PC-3 (cell line): ENCODE results near the gene PNPT1. TPM values are rescaled to one million over a fixed set of nuclear protein-coding genes. Genes with fewer than 3 reads are reported as not detected.

Source experiments
- ATAC-seq: fragments of 200-7000 bp; cut with Tn5 transposase; 2 replicates; pipeline ENCODE4 v1.9.1; 2020; ENCODE audit warnings: mild to moderate bottlenecking, moderate library complexity
- BruUV-seq: library from RNA; stranded (reverse); fragments of 400-500 nt; replicated peaks from 2 replicates; lab custom pipeline; 2021; lab: Mats Ljungman, UMichigan
- CTCF ChIA-PET: fragments of 300-600 bp; sonication (Branson Sonifier 250); formaldehyde crosslinking; loops from one replicate; lab custom pipeline; 2022; ENCODE audit warnings: antibody characterized with exemption; lab: Charles Lee
- POLR2A ChIA-PET: fragments of 300-600 bp; sonication (Branson Sonifier 250); formaldehyde crosslinking; loops from one replicate; lab custom pipeline; 2022; ENCODE audit warnings: antibody characterized with exemption; ENCODE audit not compliant: unreplicated experiment; lab: Charles Lee
- DNase-seq: peaks from one replicate; pipeline ENCODE4 v3.0.0-alpha.2; 2015
- H2AFZ ChIP-seq: fragments of 300-600 bp; sonication (generic); 2 replicates; pipeline ENCODE4 v1.6.0; 2016; ENCODE audit warnings: antibody characterized with exemption, low read length
- H3F3A ChIP-seq: fragments of 300-600 bp; sonication (generic); one replicate; pipeline ENCODE4 v1.6.0; 2017; ENCODE audit warnings: antibody characterized with exemption, low read length, control low read depth, mild to moderate bottlenecking; ENCODE audit not compliant: unreplicated experiment
- H3K27ac ChIP-seq: fragments of 300-600 bp; sonication (generic); 2 replicates; pipeline ENCODE4 v1.5.1; 2016; ENCODE audit warnings: mild to moderate bottlenecking, low read length
- H3K27me3 ChIP-seq: fragments of 300-600 bp; sonication (generic); 2 replicates; pipeline ENCODE4 v1.6.1; 2016; ENCODE audit warnings: low read length, mixed read lengths
- H3K36me3 ChIP-seq: fragments of 300-600 bp; sonication (generic); 2 replicates; pipeline ENCODE4 v1.6.1; 2016; ENCODE audit warnings: low read depth, mixed run types, low read length, mixed read lengths
- H3K4me1 ChIP-seq: fragments of 300-600 bp; sonication (generic); 2 replicates; pipeline ENCODE4 v1.5.1; 2016; ENCODE audit warnings: low read length; ENCODE audit not compliant: insufficient read depth
- H3K4me2 ChIP-seq: fragments of 300-600 bp; sonication (generic); 2 replicates; pipeline ENCODE4 v1.6.0; 2016; ENCODE audit warnings: low read length
- H3K4me3 ChIP-seq: fragments of 300-600 bp; sonication (generic); 2 replicates; pipeline ENCODE4 v1.5.1; 2016; ENCODE audit warnings: mild to moderate bottlenecking, low read length, mixed read lengths
- H3K79me2 ChIP-seq: fragments of 300-600 bp; sonication (generic); 2 replicates; pipeline ENCODE4 v1.6.1; 2017; ENCODE audit warnings: low read length, mixed read lengths
- H3K9ac ChIP-seq: fragments of 300-600 bp; sonication (generic); 2 replicates; pipeline ENCODE4 v1.6.0; 2016; ENCODE audit warnings: mild to moderate bottlenecking, low read length
- H3K9me2 ChIP-seq: fragments of 300-600 bp; sonication (generic); replicated peaks from 2 replicates; pipeline ENCODE4 v1.6.1; 2016; ENCODE audit warnings: mixed run types, low read length, mixed read lengths
- H3K9me3 ChIP-seq: fragments of 300-600 bp; sonication (generic); 2 replicates; pipeline ENCODE4 v1.6.1; 2016; ENCODE audit warnings: low read length, mixed read lengths
- H4K20me1 ChIP-seq: fragments of 300-600 bp; sonication (generic); 2 replicates; pipeline ENCODE4 v1.6.1; 2016; ENCODE audit warnings: low read length, mixed read lengths
- CTCF ChIP-seq: fragments of 300-600 bp; sonication (generic); conservative IDR thresholded peaks from 2 replicates; pipeline ENCODE4 v1.5.1; 2017; ENCODE audit warnings: antibody characterized with exemption, low read depth, mild to moderate bottlenecking, low read length
- EZH2 ChIP-seq: fragments of 300-600 bp; sonication (generic); IDR thresholded peaks from one replicate; pipeline ENCODE4 v1.6.1; 2017; ENCODE audit warnings: antibody characterized with exemption, mild to moderate bottlenecking, low read length; ENCODE audit not compliant: unreplicated experiment
- EZH2phosphoT487 ChIP-seq: fragments of 300-600 bp; sonication (generic); IDR thresholded peaks from 2 replicates; pipeline ENCODE4 v1.6.1; 2018; ENCODE audit warnings: mild to moderate bottlenecking, antibody characterized with exemption, low read length, borderline replicate concordance
- intact Hi-C: fragments of 100-400 bp; cut with micrococcal nuclease; formaldehyde crosslinking; loops from 2 replicates; pipeline ENCODE4 v1.9.0; 2023
- total RNA-seq: library from RNA; depleted of rRNA; stranded (reverse); fragments of >200 nt; gene quantifications from 2 replicates; pipeline ENCODE4 v1.2.3, GENCODE V29; 2014

PNPT1 gene
- total RNA-seq, 1 experiment from 2014 or later: 43.6 TPM

- DNase-seq: no peak
- Histone ChIP-seq H3K27ac (no peak overlapping the region), H3K36me3 (no peaks in the 10 kb centered on the region), H3K4me2 (no peak overlapping the region), H3K4me3 (no peak overlapping the region), H3K79me2 (no peaks in the 10 kb centered on the region), H3F3A (no peaks in the 10 kb centered on the region), H3K27me3 (no peaks in the 10 kb centered on the region), H4K20me1 (no peaks in the 10 kb centered on the region), H3K9me2 (no peaks in the 10 kb centered on the region), H3K9ac (no peak overlapping the region), H3K9me3 (no peaks in the 10 kb centered on the region), H3K4me1 (no peaks in the 10 kb centered on the region), H2AFZ (no peak overlapping the region)
- no peak for ATAC-seq
- BruUV-seq: no TSS peak
- no peak for TF ChIP-seq CTCF
- no peak for TF ChIP-seq EZH2phosphoT487
- no peak for TF ChIP-seq EZH2
- POLR2A ChIA-PET: no interaction called here
- intact Hi-C loops: no loop called here
- CTCF ChIA-PET: interaction anchor here (0.6 kb wide), 1 partner anchor 488 kb away, joined by 4 read pairs; no protein-coding TSS in a partner anchor
Observed at GRCh38 chr2:55729136-55729685, 35.6 kb upstream of the PNPT1 start.

GRCh38 chr2:55721596-55722215 is 28.1 kb upstream of the PNPT1 start:
- BruUV-seq: no TSS peak
- peak overlapping the region; percentile 38; the same call in 1 of the 2 replicates for H3K27ac ChIP-seq

More at GRCh38 chr2:55721596-55722215, 28.1 kb upstream of the PNPT1 start:
- H3K9ac ChIP-seq: no peak overlapping the region
- DNase-seq: peak; percentile 82
- peaks cover 22% of the 10 kb centered on the region for H3K4me1 ChIP-seq
- ChIA-PET CTCF (no interaction called here), POLR2A (no interaction called here)
- H3K4me2 ChIP-seq: peak overlapping the region; percentile 65; the same call in 1 of the 2 replicates
- no peaks in the 10 kb centered on the region for H3K27me3 ChIP-seq
- TF ChIP-seq EZH2phosphoT487 (no peak), CTCF (no peak), EZH2 (no peak)
- no peaks in the 10 kb centered on the region for H3K9me2 ChIP-seq
- H2AFZ ChIP-seq: peak overlapping the region; percentile 61; the same call in 1 of the 2 replicates
- no peak overlapping the region; the same call in 1 of the 2 replicates for H3K4me3 ChIP-seq
- H3K79me2 ChIP-seq: no peaks in the 10 kb centered on the region
- H3K36me3 ChIP-seq: no peaks in the 10 kb centered on the region
- H4K20me1 ChIP-seq: no peaks in the 10 kb centered on the region
- ATAC-seq: no peak
- no peaks in the 10 kb centered on the region for H3K9me3 ChIP-seq
- H3F3A ChIP-seq: no peaks in the 10 kb centered on the region
- intact Hi-C loops: no loop called here
